WTC11 (cell line): ENCODE data around the gene CYREN. TPM values are rescaled to one million over a fixed set of nuclear protein-coding genes. Genes with fewer than 3 reads are reported as not detected.

Experiments used
- microRNA-seq: library from miRNA; unstranded; fragments of <30 nt; microRNA quantifications from one replicate; pipeline ENCODE4 v1.2.0, GENCODE V29; 2022; ENCODE audit warnings: borderline number of aligned reads
- total RNA-seq: library from RNA; stranded (reverse); gene quantifications from 3 replicates; pipeline ENCODE4 v1.2.3, GENCODE V29; 2021

CYREN gene
- total RNA-seq, 1 experiment from 2014 or later = 37.9 TPM

Small RNAs within 50 kb of the gene (microRNA-seq; reads per million reads assigned to microRNA genes)
- not detected for gene MIR6509

Other genes starting within 250 kb of the CYREN start
- gene AGBL3, start 184.2 kb downstream of the CYREN start, total RNA-seq = 1.6 to 2.1 TPM (median 2.0 TPM) in 3 replicates
- 0.11 to 0.14 TPM in 2 of 3 replicates, not detected in the other for gene TMEM140, start 22.6 kb downstream of the CYREN start, total RNA-seq
- gene WDR91, start 40.8 kb upstream of the CYREN start, total RNA-seq = 8.8 to 12.0 TPM (median 10.2 TPM) in 3 replicates
- not detected in 3 replicates for gene STRA8, start 63.1 kb upstream of the CYREN start, total RNA-seq